HepG2 (cell line): ENCODE measurements around the gene CKAP5. TPM values are rescaled to one million over a fixed set of nuclear protein-coding genes. Genes with fewer than 3 reads are reported as not detected.

ENCODE experiments used
- ATAC-seq: fragments of 200-7000 bp; cut with Tn5 transposase; 3 replicates; pipeline ENCODE4 v1.9.1; 2020; ENCODE audit warnings: mild to moderate bottlenecking, moderate library complexity
- BruUV-seq: library from RNA; stranded (reverse); fragments of 400-500 nt; replicated peaks from 2 replicates; lab custom pipeline; 2021; lab: Mats Ljungman, UMichigan
- CTCF ChIA-PET: fragments of 300-600 bp; formaldehyde crosslinking; extraction: SDS; loops from one replicate; lab custom pipeline; 2021; ENCODE audit warnings: low total read pairs, inconsistent platforms, low intra/inter-chr PET ratio; lab: Yijun Ruan, JAX
- POLR2A ChIA-PET: fragments of 350-600 bp; sonication (Branson Sonifier 250); formaldehyde crosslinking; loops from one replicate; lab custom pipeline; 2020; ENCODE audit warnings: antibody characterized with exemption, inconsistent platforms; lab: Yijun Ruan, JAX
- DNase-seq: peaks from one replicate; pipeline ENCODE4 v3.0.0-alpha.2; 2015; ENCODE audit warnings: low spot score
- FAIRE-seq: peaks from 3 replicates; lab custom pipeline; 2011; peaks lifted over from hg19 to GRCh38; lab: Jason Lieb, UNC
- H2AFZ ChIP-seq: one replicate; pipeline ENCODE4 v1.6.1; 2011; ENCODE audit warnings: low read length, inconsistent platforms
- H3K27ac ChIP-seq: fragments of 300-600 bp; 3 replicates; pipeline ENCODE4 v1.8.0; 2011; ENCODE audit warnings: mixed run types, mild to moderate bottlenecking, mixed read lengths, low read length, inconsistent platforms; ENCODE audit not compliant: insufficient read depth; ENCODE audit errors: extremely low read length
- H3K27me3 ChIP-seq, 2 experiments: fragments of 200-600 bp in 1 of 2; 2 replicates in 1 of 2; 3 replicates in 1 of 2; pipeline versions ENCODE4 v1.6.0 to v1.8.0; 2011; ENCODE audit warnings: low read length in 2 of 2, mild to moderate bottlenecking in 2 of 2, moderate library complexity in 2 of 2, inconsistent platforms in 1 of 2; ENCODE audit not compliant: insufficient read depth in 2 of 2, control insufficient read depth in 1 of 2
- H3K36me3 ChIP-seq, 2 experiments: fragments of 200-600 bp in 1 of 2; replicated peaks in 1 of 2; 2 replicates in 1 of 2; 3 replicates in 1 of 2; pipeline versions ENCODE4 v1.5.1 to v1.8.0; 2011; ENCODE audit warnings: low read length in 2 of 2, inconsistent platforms in 1 of 2; ENCODE audit not compliant: insufficient read depth in 2 of 2, control insufficient read depth in 1 of 2
- H3K4me1 ChIP-seq: 2 replicates; pipeline ENCODE4 v1.5.1; 2012; ENCODE audit warnings: low read length, inconsistent platforms; ENCODE audit not compliant: insufficient read depth
- H3K4me2 ChIP-seq: 2 replicates; pipeline ENCODE4 v1.6.0; 2011; ENCODE audit warnings: low read depth, low read length, inconsistent platforms
- H3K4me3 ChIP-seq, 3 experiments: fragments of 200-600 bp in 1 of 3; sonication (generic), shearing (Covaris generic) in 1 of 3; replicated peaks in 1 of 3; 2 replicates each; pipeline ENCODE4 v1.5.1; 2011 to 2016; ENCODE audit warnings: low read length in 3 of 3, inconsistent platforms in 2 of 3, low read depth in 2 of 3, mild to moderate bottlenecking in 2 of 3, control low read depth in 1 of 3, mixed read lengths in 1 of 3; ENCODE audit not compliant: insufficient read depth in 1 of 3
- H3K79me2 ChIP-seq: one replicate; pipeline ENCODE4 v1.6.1; 2011; ENCODE audit warnings: low read length, inconsistent platforms; ENCODE audit not compliant: insufficient read depth
- H3K9ac ChIP-seq: 2 replicates; pipeline ENCODE4 v1.6.0; 2011; ENCODE audit warnings: mild to moderate bottlenecking, low read depth, low read length, inconsistent platforms; ENCODE audit not compliant: insufficient read depth
- H3K9me3 ChIP-seq: 2 replicates; pipeline ENCODE4 v1.5.1; 2012; ENCODE audit warnings: mild to moderate bottlenecking, low read length
- H4K20me1 ChIP-seq: 2 replicates; pipeline ENCODE4 v1.6.0; 2011; ENCODE audit warnings: inconsistent platforms, mild to moderate bottlenecking, low read length, moderate library complexity; ENCODE audit not compliant: insufficient read depth
- GTF3A ChIP-seq: sonication (generic); formaldehyde crosslinking; conservative IDR thresholded peaks from 2 replicates; pipeline ENCODE4 v1.4.0; 2020; ENCODE audit warnings: mild to moderate bottlenecking, missing genetic modification reagents
- NFKBIZ ChIP-seq: IDR thresholded peaks from 2 replicates; pipeline ENCODE4 v1.6.1; 2018; ENCODE audit warnings: missing genetic modification reagents, missing compliant biosample characterization
- POLR2A ChIP-seq, 2 experiments: IDR thresholded peaks; 2 replicates each; pipeline ENCODE4 v1.6.1; 2011; ENCODE audit warnings: low read depth in 2 of 2, low read length in 2 of 2, mild to moderate bottlenecking in 1 of 2, moderate library complexity in 1 of 2; ENCODE audit not compliant: insufficient read depth in 1 of 2
- ZKSCAN8 ChIP-seq: IDR thresholded peaks from 2 replicates; pipeline ENCODE4 v1.6.1; 2016; ENCODE audit warnings: borderline replicate concordance, missing genetic modification reagents, missing compliant biosample characterization
- ZNF12 ChIP-seq: sonication (generic); formaldehyde crosslinking; IDR thresholded peaks from 2 replicates; pipeline ENCODE4 v1.5.0; 2020; ENCODE audit warnings: missing genetic modification reagents
- ZNF441 ChIP-seq: sonication (generic); formaldehyde crosslinking; IDR thresholded peaks from 2 replicates; pipeline ENCODE4 v1.7.0; 2021; ENCODE audit warnings: missing genetic modification reagents, borderline replicate concordance
- ZNF563 ChIP-seq: sonication (generic); formaldehyde crosslinking; IDR thresholded peaks from 2 replicates; pipeline ENCODE4 v1.8.0; 2022; ENCODE audit warnings: mild to moderate bottlenecking, moderate library complexity, missing genetic modification reagents
- ZNF775 ChIP-seq: sonication (generic); formaldehyde crosslinking; IDR thresholded peaks from 2 replicates; pipeline ENCODE4 v1.4.0; 2020; ENCODE audit warnings: missing genetic modification reagents, mild to moderate bottlenecking, moderate library complexity, borderline replicate concordance
- in situ Hi-C: cut with HindIII; loops from 2 replicates; pipeline ENCODE4 v1.10.0; 2017; ENCODE audit warnings: low pct_unique_long_range_greater_than_20kb; ENCODE audit not compliant: extremely low pct_ligation_motif_present
- intact Hi-C: fragments of 100-400 bp; cut with micrococcal nuclease; formaldehyde crosslinking; loops from one replicate; pipeline ENCODE4 v1.10.0; 2022; ENCODE audit not compliant: unreplicated experiment
- polyA plus RNA-seq, 8 experiments: library from polyadenylated mRNA; depleted of rRNA in 3 of 8; stranded (reverse) in 7 of 8; unstranded in 1 of 8; fragments of >200 nt; fragmentation: Illumina TruSeq in 4 of 8; extraction: Trizol in 4 of 8; gene quantifications; 2 replicates each; pipeline versions ENCODE4 v1.2.1 to v1.2.3, GENCODE V29; 2011 to 2016; ENCODE audit warnings: low read depth in 4 of 8, missing spikeins in 1 of 8, mixed read lengths in 1 of 8; ENCODE audit not compliant: insufficient read depth in 1 of 8
- total RNA-seq, 5 experiments: library from RNA; depleted of rRNA; stranded (reverse); fragments of >200 nt; fragmentation: Illumina TruSeq; extraction: Trizol; gene quantifications; 2 replicates each; pipeline ENCODE4 v1.2.3, GENCODE V29; 2016; ENCODE audit warnings: low read depth in 1 of 5
- TF ChIP-seq, protein P1 (sequence below): sonication (generic); formaldehyde crosslinking; IDR thresholded peaks from 2 replicates; pipeline ENCODE4 v1.5.1; 2020; ENCODE audit warnings: missing genetic modification reagents, mild to moderate bottlenecking, borderline replicate concordance

Gene CKAP5
- total and polyA plus RNA-seq, 2 of the 13 experiments (the other 11 are each of a cell fraction or from before 2014, with no cell fraction given) = 79.2 to 103 TPM

DNA sequence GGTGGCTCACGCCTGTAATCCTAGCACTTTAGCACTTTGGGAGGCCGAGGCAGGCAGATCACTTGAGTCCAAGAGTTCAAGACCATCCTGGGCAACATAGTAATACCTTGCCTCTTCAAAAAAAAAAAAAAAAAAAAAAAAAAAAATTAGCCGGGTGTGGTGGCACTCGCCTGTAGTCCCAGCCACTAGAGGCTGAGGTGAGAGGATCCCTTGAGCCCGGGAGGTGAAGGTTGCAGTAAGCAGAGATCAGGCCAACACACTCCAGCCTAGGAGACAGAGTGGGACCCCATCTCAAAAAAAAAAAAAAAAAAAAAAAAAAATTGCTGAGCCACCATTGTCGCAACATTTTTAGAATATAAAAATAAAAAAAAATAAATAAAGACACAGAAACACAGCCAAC lies 7.6 kb downstream of the CKAP5 start (continued):
- TF ChIP-seq ZNF563 (CRISPR knock-in tag) = no peak
- TF ChIP-seq, protein P1, sequence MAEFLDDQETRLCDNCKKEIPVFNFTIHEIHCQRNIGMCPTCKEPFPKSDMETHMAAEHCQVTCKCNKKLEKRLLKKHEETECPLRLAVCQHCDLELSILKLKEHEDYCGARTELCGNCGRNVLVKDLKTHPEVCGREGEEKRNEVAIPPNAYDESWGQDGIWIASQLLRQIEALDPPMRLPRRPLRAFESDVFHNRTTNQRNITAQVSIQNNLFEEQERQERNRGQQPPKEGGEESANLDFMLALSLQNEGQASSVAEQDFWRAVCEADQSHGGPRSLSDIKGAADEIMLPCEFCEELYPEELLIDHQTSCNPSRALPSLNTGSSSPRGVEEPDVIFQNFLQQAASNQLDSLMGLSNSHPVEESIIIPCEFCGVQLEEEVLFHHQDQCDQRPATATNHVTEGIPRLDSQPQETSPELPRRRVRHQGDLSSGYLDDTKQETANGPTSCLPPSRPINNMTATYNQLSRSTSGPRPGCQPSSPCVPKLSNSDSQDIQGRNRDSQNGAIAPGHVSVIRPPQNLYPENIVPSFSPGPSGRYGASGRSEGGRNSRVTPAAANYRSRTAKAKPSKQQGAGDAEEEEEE (CRISPR knock-in tag) = no peak
- no peak for TF ChIP-seq ZKSCAN8 (CRISPR knock-in tag)
- no peak for TF ChIP-seq NFKBIZ (CRISPR knock-in tag)
- TF ChIP-seq, all 625 proteins: peak for 0

DNA sequence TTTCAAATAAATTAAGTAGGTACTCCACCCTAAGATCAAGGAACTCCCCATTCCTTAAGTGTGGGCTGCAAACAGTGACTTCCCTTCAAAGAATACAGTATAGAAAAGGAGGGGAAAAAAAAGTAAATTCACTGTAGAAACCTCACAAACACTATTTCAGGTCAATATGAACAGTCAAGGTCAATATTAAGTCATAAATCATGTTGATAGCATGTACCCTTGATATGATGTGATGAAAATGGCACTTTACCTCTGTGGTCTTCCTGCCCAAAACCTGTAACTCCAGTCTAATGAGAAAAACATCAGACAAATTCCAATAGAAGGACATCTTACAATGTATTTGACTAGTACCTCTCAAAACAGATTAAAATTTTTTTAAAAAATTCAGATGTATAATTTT lies 8.2 kb downstream of the CKAP5 start:
- no peak overlapping the region for H3K27ac ChIP-seq
- TF ChIP-seq ZNF775 (CRISPR knock-in tag) (no peak), ZNF441 (CRISPR knock-in tag) (no peak), GTF3A (CRISPR knock-in tag) (no peak), ZNF12 (no peak), POLR2A (IDR thresholded peaks at IDR 0.05; ENCODE audit: insufficient read depth in 1 of 2, low read depth in 2 of 2, low read length in 2 of 2) (no peak)
- BruUV-seq = no TSS peak
- ATAC-seq (no peak), FAIRE-seq (no peak), DNase-seq (no peak)
- no peaks in the 10 kb centered on the region for H3K27me3 ChIP-seq
- no peak overlapping the region for H3K4me2 ChIP-seq
- ChIA-PET POLR2A (no interaction called here), CTCF (no interaction called here)
- intact Hi-C loops = no loop called here
- H3K36me3 ChIP-seq = peaks cover 0 to 18% of the 10 kb centered on the region in 2 experiments; a peak in 2 of 5 replicates
- no peak overlapping the region for H3K9ac ChIP-seq
- peaks cover 5% of the 10 kb centered on the region; the same call in 1 of the 2 replicates for H3K4me1 ChIP-seq
- in situ Hi-C loops = no loop called here
- no peaks in the 10 kb centered on the region for H3K9me3 ChIP-seq
- H4K20me1 ChIP-seq = no peaks in the 10 kb centered on the region; the same call in 1 of the 2 replicates
- no peak overlapping the region for H3K4me3 ChIP-seq
- H3K79me2 ChIP-seq = peaks cover 95% of the 10 kb centered on the region
- no peak overlapping the region for H2AFZ ChIP-seq
